IPS-15b (cell line): ENCODE measurements around the gene ADCY7.
"Not testable (repeated sequence)": the region's sequence is repeated elsewhere in the genome, so short reads cannot be mapped to it uniquely, and the experiment has no call there.

ENCODE experiments used
- H3K27me3 ChIP-seq: one replicate; pipeline ENCODE4 v1.6.1; 2013; ENCODE audit warnings: low read length; ENCODE audit not compliant: control insufficient read depth, insufficient read depth
- H3K36me3 ChIP-seq: one replicate; pipeline ENCODE4 v1.6.1; 2013; ENCODE audit warnings: low read length; ENCODE audit not compliant: control insufficient read depth, insufficient read depth
- H3K4me1 ChIP-seq: one replicate; pipeline ENCODE4 v1.6.1; 2013; ENCODE audit warnings: mild to moderate bottlenecking, low read length; ENCODE audit not compliant: control insufficient read depth, insufficient read depth
- H3K4me3 ChIP-seq: one replicate; pipeline ENCODE4 v1.5.1; 2013; ENCODE audit warnings: low read depth, low read length
- H3K9ac ChIP-seq: one replicate; pipeline ENCODE4 v1.6.1; 2013; ENCODE audit warnings: low read depth, mild to moderate bottlenecking, low read length
- H3K9me3 ChIP-seq: one replicate; pipeline ENCODE4 v1.6.1; 2013; ENCODE audit warnings: mild to moderate bottlenecking, low read length; ENCODE audit not compliant: control insufficient read depth, insufficient read depth

ADCY7 gene

DNA sequence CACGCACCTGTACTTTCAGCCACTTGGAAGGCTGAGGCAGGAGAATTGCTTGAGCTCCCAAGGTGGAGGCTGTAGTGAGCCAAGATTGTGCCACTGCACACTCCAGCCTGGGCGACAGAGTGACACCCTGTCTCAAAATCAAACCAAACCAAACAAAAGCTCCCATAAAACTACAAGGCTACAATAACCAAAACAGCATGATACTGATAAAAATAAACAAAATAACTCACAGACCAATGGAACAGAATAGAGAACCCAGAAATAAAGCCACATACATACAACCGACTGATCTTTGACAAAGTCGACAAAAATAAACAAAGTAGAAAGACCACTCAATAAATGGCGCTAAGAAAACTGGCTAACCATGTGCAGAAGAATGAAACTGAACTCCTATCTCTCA is 65.2 kb downstream of the ADCY7 start:
- H3K4me3 ChIP-seq, result no peak overlapping the region
- H3K9ac ChIP-seq, result no peak overlapping the region
- H3K27me3 ChIP-seq, result no peaks in the 10 kb centered on the region
- H3K36me3 ChIP-seq, result no peaks in the 10 kb centered on the region
- H3K4me1 ChIP-seq, result no peaks in the 10 kb centered on the region
- no peaks in the 10 kb centered on the region for H3K9me3 ChIP-seq

GRCh38 chr16:50332599-50332998 is 66.2 kb downstream of the ADCY7 start:
- H3K4me3 ChIP-seq, result no peak overlapping the region
- H3K36me3 ChIP-seq, result no peaks in the 10 kb centered on the region
- H3K9me3 ChIP-seq, result no peaks in the 10 kb centered on the region
- H3K27me3 ChIP-seq, result no peaks in the 10 kb centered on the region
- H3K4me1 ChIP-seq, result no peaks in the 10 kb centered on the region
- no peak overlapping the region for H3K9ac ChIP-seq

GRCh38 chr16:50334106-50334975 is 68.0 kb downstream of the ADCY7 start:
- H3K36me3 ChIP-seq, result no peaks in the 10 kb centered on the region
- H3K9ac ChIP-seq, result no peak overlapping the region
- no peaks in the 10 kb centered on the region for H3K9me3 ChIP-seq
- H3K4me3 ChIP-seq, result no peak overlapping the region
- no peaks in the 10 kb centered on the region for H3K27me3 ChIP-seq
- no peaks in the 10 kb centered on the region for H3K4me1 ChIP-seq

DNA sequence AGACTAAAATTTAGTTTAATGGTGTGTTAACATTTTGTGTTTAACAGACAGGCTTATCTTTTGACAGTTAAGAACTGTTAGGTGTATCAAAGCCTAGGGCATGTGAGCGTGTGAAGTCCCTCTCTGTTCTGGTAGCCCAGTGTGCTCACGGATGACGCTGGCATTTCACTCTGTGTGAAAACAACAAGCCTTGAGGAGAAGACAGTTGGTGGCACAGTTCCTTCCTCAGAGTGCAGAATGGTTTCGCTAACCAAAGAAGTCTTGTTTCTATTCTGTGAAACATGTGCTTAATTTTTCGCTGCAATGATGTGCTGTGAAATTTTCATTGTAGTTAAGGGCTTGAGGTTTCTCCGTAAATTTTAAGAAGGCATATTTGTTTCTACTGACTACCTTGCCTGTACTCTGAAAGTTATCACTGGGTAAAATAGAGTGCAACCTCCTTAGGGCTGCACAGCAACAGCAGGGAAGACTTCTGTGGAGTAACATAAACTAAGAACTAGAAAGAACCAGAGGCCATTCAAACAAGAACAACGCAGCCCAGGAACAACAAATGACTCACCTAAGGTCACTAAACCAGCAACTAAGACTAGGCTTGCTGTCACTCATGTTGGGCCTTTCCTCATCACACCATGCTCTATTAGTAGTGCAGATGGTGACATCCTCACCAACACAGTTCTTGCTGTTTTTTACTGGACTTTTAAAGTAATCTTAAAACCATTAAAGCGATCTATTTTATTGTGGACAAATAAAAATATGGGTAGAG is 69.0 kb downstream of the ADCY7 start:
- Histone ChIP-seq H3K36me3 (no peaks in the 10 kb centered on the region), H3K4me1 (no peaks in the 10 kb centered on the region), H3K4me3 (no peak overlapping the region), H3K9me3 (no peaks in the 10 kb centered on the region), H3K9ac (no peak overlapping the region), H3K27me3 (no peaks in the 10 kb centered on the region)

- Histone ChIP-seq H3K9ac (no peak overlapping the region), H3K27me3 (no peaks in the 10 kb centered on the region), H3K4me3 (no peak overlapping the region), H3K4me1 (no peaks in the 10 kb centered on the region), H3K36me3 (no peaks in the 10 kb centered on the region), H3K9me3 (no peaks in the 10 kb centered on the region)
Measured at GRCh38 chr16:50336884-50337283, 70.5 kb downstream of the ADCY7 start.

DNA sequence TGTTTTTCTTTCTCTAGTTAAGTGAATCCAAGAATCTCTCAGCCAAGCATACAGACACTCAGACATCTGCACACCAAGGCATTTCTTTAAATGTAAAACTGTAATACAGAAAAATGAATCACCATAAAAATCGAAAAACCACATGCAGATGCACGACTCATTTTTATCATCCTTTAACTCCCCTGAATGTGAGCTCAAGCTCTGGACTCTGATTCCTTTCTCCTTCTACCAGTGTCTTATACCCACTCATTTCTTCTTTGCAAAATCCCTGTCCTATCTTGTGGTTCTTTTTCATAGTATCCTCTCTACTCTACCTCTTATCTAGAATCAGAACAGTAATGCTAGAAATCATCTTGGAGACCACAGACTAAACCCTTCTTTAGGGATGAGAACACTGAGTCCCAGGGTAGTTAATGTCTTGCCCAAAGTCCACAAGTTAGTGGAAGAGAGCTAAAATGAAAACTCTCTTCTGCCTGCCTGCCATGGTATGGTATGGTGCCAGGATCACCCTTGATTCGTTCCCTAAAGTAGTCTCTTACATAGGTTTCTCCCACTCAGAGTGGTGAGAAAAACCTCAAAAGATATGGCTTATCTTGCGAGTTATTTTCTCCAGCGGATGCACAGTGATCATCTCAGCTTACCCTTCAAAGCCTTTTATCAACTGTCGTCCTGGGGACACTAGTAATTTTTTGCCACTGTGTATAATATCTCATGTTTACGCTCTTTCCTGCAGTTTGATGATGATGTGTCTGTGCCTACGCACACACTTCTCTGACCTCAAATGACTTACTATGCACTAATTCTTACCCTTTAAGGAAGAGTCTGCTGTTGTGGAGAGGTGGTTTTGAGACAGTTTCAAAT is 72.2 kb downstream of the ADCY7 start:
- Histone ChIP-seq H3K36me3 (no peaks in the 10 kb centered on the region), H3K27me3 (no peaks in the 10 kb centered on the region), H3K4me1 (no peaks in the 10 kb centered on the region), H3K9me3 (no peaks in the 10 kb centered on the region), H3K9ac (no peak overlapping the region), H3K4me3 (no peak overlapping the region)

DNA sequence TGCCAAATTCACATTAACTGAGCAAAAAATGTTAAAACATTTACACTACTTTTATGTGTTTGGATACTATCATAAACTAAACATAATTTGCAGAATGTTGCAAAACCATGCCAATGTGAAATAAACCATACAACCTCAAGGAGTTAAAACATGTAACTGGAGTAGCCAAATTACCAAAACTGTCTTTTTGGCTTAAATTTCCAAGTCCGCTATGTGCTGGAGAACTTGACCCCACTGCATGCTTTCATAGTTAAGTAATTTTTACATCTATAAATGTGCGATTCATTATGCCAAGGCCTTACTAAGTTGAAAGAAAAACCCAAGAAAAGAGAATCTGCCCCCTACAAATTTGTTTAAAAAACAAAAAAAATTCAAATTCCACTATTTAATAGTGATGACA is 74.2 kb downstream of the ADCY7 start:
- H3K9ac ChIP-seq, result no peak overlapping the region
- H3K4me1 ChIP-seq, result no peaks in the 10 kb centered on the region
- no peaks in the 10 kb centered on the region for H3K27me3 ChIP-seq
- no peaks in the 10 kb centered on the region for H3K36me3 ChIP-seq
- H3K4me3 ChIP-seq, result no peak overlapping the region
- no peaks in the 10 kb centered on the region for H3K9me3 ChIP-seq

DNA sequence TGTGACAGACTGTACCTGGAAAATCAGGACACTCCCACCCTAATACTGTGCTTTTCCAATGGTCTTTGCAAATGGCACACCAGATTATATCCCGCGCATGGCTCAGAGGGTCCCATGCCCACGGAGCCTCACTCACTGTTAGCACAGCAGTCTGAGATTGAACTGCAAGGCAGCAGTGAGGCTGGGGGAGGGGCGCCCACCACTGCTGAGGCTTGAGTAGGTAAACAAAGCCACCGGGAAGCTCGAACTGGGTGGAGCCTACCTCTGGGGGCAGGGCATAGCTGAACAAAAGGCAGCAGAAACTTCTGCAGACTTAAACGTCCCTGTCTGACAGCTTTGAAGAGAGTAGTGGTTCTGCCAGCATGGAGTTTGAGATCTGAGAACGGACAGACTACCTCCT is 77.2 kb downstream of the ADCY7 start:
- H3K36me3 ChIP-seq, result not testable (repeated sequence)

GRCh38 chr16:50345210-50345609 is 78.9 kb downstream of the ADCY7 start:
- H3K4me1 ChIP-seq, H3K27me3 ChIP-seq, H3K36me3 ChIP-seq, H3K4me3 ChIP-seq, H3K9me3 ChIP-seq, H3K9ac ChIP-seq: not testable (repeated sequence)

More for the DNA sequence above, 77.2 kb downstream of the ADCY7 start:
- H3K9ac ChIP-seq, H3K4me3 ChIP-seq, H3K27me3 ChIP-seq, H3K9me3 ChIP-seq, H3K4me1 ChIP-seq: not testable (repeated sequence)

DNA sequence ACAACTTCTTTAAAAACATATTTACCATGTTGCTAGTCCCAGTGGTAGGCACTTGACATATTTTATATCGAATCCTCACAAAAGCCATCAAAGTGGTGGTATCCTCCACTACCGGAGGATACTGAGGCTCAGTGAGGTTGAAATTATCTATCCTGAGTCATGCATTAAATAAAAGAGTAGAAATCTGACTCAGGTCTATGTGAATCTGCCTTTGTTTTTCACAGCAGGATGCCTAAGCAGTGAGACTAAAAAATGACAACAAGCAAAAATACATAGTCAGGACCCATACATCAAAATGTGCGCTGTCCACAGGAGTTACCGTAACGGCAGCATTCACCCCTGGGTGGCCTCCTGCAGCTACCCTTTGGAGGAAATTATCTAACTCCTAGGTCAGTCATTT is 84.8 kb downstream of the ADCY7 start:
- Histone ChIP-seq H3K9ac (no peak overlapping the region), H3K9me3 (no peaks in the 10 kb centered on the region), H3K4me1 (no peaks in the 10 kb centered on the region), H3K36me3 (peaks cover 12% of the 10 kb centered on the region), H3K27me3 (no peaks in the 10 kb centered on the region), H3K4me3 (no peak overlapping the region)

DNA sequence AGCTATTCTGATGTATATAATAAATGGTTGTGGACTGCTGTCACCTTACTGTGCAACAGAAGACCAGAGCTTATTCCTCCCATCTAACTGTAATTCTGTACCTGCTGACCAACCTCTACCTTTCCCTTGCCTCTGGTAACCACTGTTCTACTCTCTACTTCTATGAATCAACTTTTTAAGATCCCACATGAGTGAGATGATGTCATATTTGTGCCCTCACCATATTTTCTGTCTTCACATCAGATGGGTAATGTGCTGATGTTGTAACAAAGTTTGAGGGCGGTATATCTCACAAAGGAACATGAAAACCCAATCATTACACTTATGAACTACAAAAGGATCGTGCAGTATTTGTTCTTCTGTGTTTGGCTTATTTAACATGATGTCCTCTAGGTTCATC is 85.6 kb downstream of the ADCY7 start:
- Histone ChIP-seq H3K4me1 (no peaks in the 10 kb centered on the region), H3K27me3 (no peaks in the 10 kb centered on the region), H3K4me3 (no peak overlapping the region), H3K36me3 (peaks cover 12% of the 10 kb centered on the region), H3K9me3 (no peaks in the 10 kb centered on the region), H3K9ac (no peak overlapping the region)
